HEK293T (cell line): ENCODE measurements around the gene SFSWAP.

Experiments used
- CTCF ChIA-PET: fragments of 350-600 bp; formaldehyde crosslinking; extraction: SDS; loops from one replicate; lab custom pipeline; 2021; ENCODE audit warnings: antibody characterized with exemption, inconsistent platforms; lab: Yijun Ruan, JAX
- POLR2A ChIA-PET: fragments of 350-600 bp; formaldehyde crosslinking; extraction: SDS; loops from one replicate; lab custom pipeline; 2020; ENCODE audit warnings: antibody characterized with exemption, inconsistent platforms; lab: Yijun Ruan, JAX
- DNase-seq: peaks from one replicate; pipeline ENCODE4 v3.0.0; 2012; ENCODE audit warnings: mixed read lengths; ENCODE audit errors: extremely low spot score
- ARNT ChIP-seq: fragments of 450-650 bp; IDR thresholded peaks from 2 replicates; pipeline ENCODE4 v1.6.1; 2017; ENCODE audit warnings: mild to moderate bottlenecking
- BHLHE40 ChIP-seq: fragments of 450-650 bp; IDR thresholded peaks from 2 replicates; pipeline ENCODE4 v1.6.1; 2016; ENCODE audit warnings: mild to moderate bottlenecking, moderate library complexity, borderline replicate concordance
- CTBP1 ChIP-seq: fragments of 450-650 bp; IDR thresholded peaks from 2 replicates; pipeline ENCODE4 v1.6.1; 2016; ENCODE audit warnings: borderline replicate concordance
- ELF4 ChIP-seq: fragments of 450-650 bp; IDR thresholded peaks from 2 replicates; pipeline ENCODE4 v1.6.1; 2017; ENCODE audit warnings: antibody characterized with exemption
- FOXA1 ChIP-seq: fragments of 450-650 bp; IDR thresholded peaks from 2 replicates; pipeline ENCODE4 v1.6.1; 2016; ENCODE audit warnings: mild to moderate bottlenecking
- FOXK2 ChIP-seq: fragments of 450-650 bp; IDR thresholded peaks from 2 replicates; pipeline ENCODE4 v1.6.1; 2016; ENCODE audit warnings: mild to moderate bottlenecking
- FOXM1 ChIP-seq: fragments of 450-650 bp; IDR thresholded peaks from 2 replicates; pipeline ENCODE4 v1.6.1; 2017; ENCODE audit warnings: mild to moderate bottlenecking, borderline replicate concordance
- HDGF ChIP-seq: fragments of 450-650 bp; IDR thresholded peaks from 2 replicates; pipeline ENCODE4 v1.6.1; 2017; ENCODE audit warnings: antibody characterized with exemption, borderline replicate concordance
- L3MBTL2 ChIP-seq: fragments of 450-650 bp; conservative IDR thresholded peaks from 2 replicates; pipeline ENCODE4 v1.6.1; 2016; ENCODE audit warnings: mild to moderate bottlenecking
- LEF1 ChIP-seq: fragments of 450-650 bp; IDR thresholded peaks from 2 replicates; pipeline ENCODE4 v1.6.1; 2017; ENCODE audit warnings: mild to moderate bottlenecking, borderline replicate concordance
- NFRKB ChIP-seq: fragments of 450-650 bp; IDR thresholded peaks from 2 replicates; pipeline ENCODE4 v1.6.1; 2016; ENCODE audit warnings: mild to moderate bottlenecking, moderate library complexity
- PKNOX1 ChIP-seq: fragments of 450-650 bp; IDR thresholded peaks from 2 replicates; pipeline ENCODE4 v1.6.1; 2016
- SP1 ChIP-seq: fragments of 450-650 bp; IDR thresholded peaks from 2 replicates; pipeline ENCODE4 v1.6.1; 2017
- SUZ12 ChIP-seq: fragments of 450-650 bp; IDR thresholded peaks from 2 replicates; pipeline ENCODE4 v1.6.1; 2016; ENCODE audit warnings: mild to moderate bottlenecking
- TARDBP ChIP-seq: fragments of 450-650 bp; IDR thresholded peaks from 2 replicates; pipeline ENCODE4 v1.6.1; 2016
- ZNF384 ChIP-seq: fragments of 450-650 bp; IDR thresholded peaks from 2 replicates; pipeline ENCODE4 v1.6.1; 2016

Gene SFSWAP

GRCh38 chr12:131745706-131746105 lies 34.8 kb downstream of the SFSWAP start:
- ChIA-PET CTCF (no interaction called here), POLR2A (no interaction called here)
- TF ChIP-seq BHLHE40, result no peak
- TF ChIP-seq ELF4, result no peak
- TF ChIP-seq PKNOX1, result no peak
- no peak for TF ChIP-seq LEF1
- no peak for TF ChIP-seq SUZ12
- TF ChIP-seq ZNF384, result no peak
- TF ChIP-seq HDGF, result no peak
- TF ChIP-seq TARDBP, result no peak
- TF ChIP-seq CTBP1, result no peak
- TF ChIP-seq ARNT, result no peak
- no peak for TF ChIP-seq SP1
- TF ChIP-seq NFRKB, result no peak
- no peak for TF ChIP-seq FOXA1
- TF ChIP-seq L3MBTL2, result no peak
- TF ChIP-seq FOXK2, result no peak
- no peak for TF ChIP-seq FOXM1
- no peak for DNase-seq

GRCh38 chr12:131747276-131748177 lies 36.6 kb downstream of the SFSWAP start:
- ChIA-PET POLR2A (interaction anchor here (0.6 kb wide), 1 partner anchor 38 kb away, joined by 3 read pairs; no protein-coding TSS in a partner anchor), CTCF (interaction anchor here (1.0 kb wide), 1 partner anchor 643 kb away, joined by 3 read pairs; no protein-coding TSS in a partner anchor)
- DNase-seq, result no peak
- no peak for TF ChIP-seq ZNF384
- no peak for TF ChIP-seq FOXK2
- TF ChIP-seq ARNT, result no peak
- TF ChIP-seq HDGF, result no peak
- no peak for TF ChIP-seq FOXA1
- TF ChIP-seq FOXM1, result no peak
- TF ChIP-seq TARDBP, result no peak
- TF ChIP-seq CTBP1, result no peak
- no peak for TF ChIP-seq PKNOX1
- no peak for TF ChIP-seq NFRKB
- TF ChIP-seq SUZ12, result no peak
- TF ChIP-seq BHLHE40, result no peak
- no peak for TF ChIP-seq ELF4
- TF ChIP-seq SP1, result no peak
- no peak for TF ChIP-seq LEF1
- TF ChIP-seq L3MBTL2, result no peak

- TF ChIP-seq SUZ12, result no peak
- TF ChIP-seq ARNT, result no peak
- no peak for TF ChIP-seq ELF4
- no peak for TF ChIP-seq NFRKB
- no peak for TF ChIP-seq BHLHE40
- no peak for TF ChIP-seq L3MBTL2
- TF ChIP-seq FOXA1, result no peak
- TF ChIP-seq PKNOX1, result no peak
- no peak for TF ChIP-seq ZNF384
- TF ChIP-seq HDGF, result no peak
- no peak for TF ChIP-seq LEF1
- TF ChIP-seq TARDBP, result no peak
Observed at GRCh38 chr12:131749618-131750315, 38.9 kb downstream of the SFSWAP start.

GRCh38 chr12:131751335-131751734 lies 40.4 kb downstream of the SFSWAP start:
- no peak for DNase-seq
- ChIA-PET POLR2A (no interaction called here), CTCF (no interaction called here)
- TF ChIP-seq ARNT, result no peak
- TF ChIP-seq TARDBP, result no peak
- no peak for TF ChIP-seq SP1
- TF ChIP-seq FOXM1, result no peak
- TF ChIP-seq CTBP1, result no peak
- no peak for TF ChIP-seq FOXK2
- no peak for TF ChIP-seq FOXA1
- TF ChIP-seq ELF4, result no peak

More at GRCh38 chr12:131749618-131750315, 38.9 kb downstream of the SFSWAP start:
- POLR2A ChIA-PET, result no interaction called here
- DNase-seq, result no peak
- CTCF ChIA-PET, result no interaction called here

GRCh38 chr12:131752451-131752850 lies 41.6 kb downstream of the SFSWAP start:
- CTCF ChIA-PET, result no interaction called here
- no peak for DNase-seq
- POLR2A ChIA-PET, result no interaction called here
- TF ChIP-seq ZNF384 (no peak), FOXA1 (no peak), FOXK2 (no peak), ARNT (no peak), TARDBP (no peak), SUZ12 (no peak), FOXM1 (no peak), ELF4 (no peak), L3MBTL2 (no peak), LEF1 (no peak), NFRKB (no peak), PKNOX1 (no peak), HDGF (no peak), CTBP1 (no peak), BHLHE40 (no peak)
